Measurements from ENCODE around the gene SKI.

Gene SKI

DNA sequence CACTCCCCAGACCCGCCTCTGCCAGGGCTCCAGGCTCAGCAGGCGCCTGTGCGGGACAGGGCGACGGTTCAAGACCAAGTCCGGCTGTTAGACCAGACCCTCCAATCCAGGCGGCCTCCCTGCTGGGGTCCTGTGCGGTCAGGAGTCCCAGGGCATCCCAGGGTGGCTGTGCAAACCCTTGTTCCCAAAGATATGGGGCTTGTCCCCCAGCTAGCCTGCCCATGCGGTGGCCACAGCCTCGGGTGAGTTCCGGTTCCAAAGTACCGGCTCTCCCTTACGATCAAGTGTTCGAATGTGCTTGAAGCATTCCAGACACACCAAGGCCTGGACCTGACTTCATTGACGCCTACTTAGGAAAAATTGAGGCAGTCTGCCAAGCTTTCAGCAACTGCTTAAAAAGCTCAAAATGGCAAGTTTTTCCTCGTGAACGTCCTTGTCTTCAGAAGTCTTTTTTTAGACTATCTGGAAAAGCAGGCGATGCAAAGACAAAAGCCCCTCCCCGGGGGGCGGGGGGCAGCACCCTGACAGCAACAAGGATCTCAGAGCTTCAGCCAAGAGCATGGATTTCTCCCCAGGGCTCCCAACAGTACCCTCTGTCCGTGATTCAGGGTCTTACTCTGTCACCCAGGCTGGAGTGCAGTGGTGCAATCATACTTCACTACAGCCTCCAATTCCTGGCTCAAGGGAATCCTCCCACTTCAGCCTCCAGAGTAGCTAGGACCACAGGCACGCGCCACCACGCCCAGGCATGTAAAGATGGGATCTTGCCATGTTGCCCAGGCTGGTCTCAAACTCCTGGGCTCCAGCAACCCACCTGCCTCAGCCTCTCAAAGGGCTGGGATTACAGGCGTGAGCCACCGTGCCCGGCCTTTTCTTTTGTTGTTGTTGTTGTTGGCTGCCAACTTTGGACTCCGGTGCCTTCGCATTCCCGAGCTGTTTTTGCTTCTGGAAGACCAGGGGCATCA is 35.8 kb upstream of the SKI start:
- Histone ChIP-seq H3K4me3 (peak overlapping the region; percentile 74), H3K36me3 (ENCODE audit: insufficient read depth, low read length) (no peaks in the 10 kb centered on the region), H3K27ac (peak overlapping the region; percentile 86), H3K9ac (ENCODE audit: insufficient read length) (no peak overlapping the region), H3K9me3 (ENCODE audit: low read depth, low read length) (no peaks in the 10 kb centered on the region)
- no peak for TF ChIP-seq EZH2 (IDR thresholded peaks at IDR 0.05)
- no peak for TF ChIP-seq FOXP2 (optimal IDR thresholded peaks at IDR 0.05; ENCODE audit: control extremely low read depth, extremely low read length, insufficient read depth)
- TF ChIP-seq POLR2AphosphoS5 (IDR thresholded peaks at IDR 0.05; ENCODE audit: borderline replicate concordance, low read depth, low read length): no peak
- no peak for DNase-seq (ENCODE audit: low read depth, low spot score)

DNA sequence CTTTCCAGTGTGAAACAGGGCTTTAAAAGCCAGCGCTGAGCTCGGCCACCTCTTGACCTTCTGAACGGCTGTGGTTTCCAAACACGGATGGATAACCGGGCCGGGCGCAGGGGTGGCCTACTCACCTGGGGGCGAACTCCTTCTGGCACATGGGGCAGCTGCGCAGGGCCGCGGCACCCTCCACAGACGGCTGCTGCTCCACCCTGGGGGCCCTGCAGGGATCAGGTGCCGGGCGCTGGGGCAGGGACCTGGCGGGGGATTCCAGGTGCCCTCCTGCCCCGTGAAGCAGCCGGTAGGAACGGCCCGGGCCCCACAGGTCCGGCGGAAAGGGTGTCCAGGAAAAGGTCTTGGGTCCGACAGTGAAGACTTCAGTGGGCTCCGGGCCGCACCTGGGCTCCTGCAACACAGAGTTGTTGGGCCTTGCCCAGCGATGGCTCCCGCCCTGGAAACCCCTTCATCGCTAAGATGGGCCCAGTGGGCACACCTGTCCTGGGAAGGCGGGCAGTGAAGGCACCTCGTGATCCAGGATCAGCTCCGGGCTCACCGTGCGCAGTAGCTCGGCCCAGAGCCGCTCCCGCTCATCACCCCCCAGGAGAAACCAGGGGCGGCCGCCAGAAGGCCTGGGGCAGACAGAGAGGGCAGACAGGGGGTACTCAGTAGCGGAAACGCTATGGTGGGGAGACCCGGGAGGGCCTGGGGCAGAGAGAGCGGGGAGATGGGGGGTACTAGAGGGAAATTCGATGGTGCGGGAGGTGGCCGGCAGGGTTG is 34.4 kb upstream of the SKI start:
- H3K9ac ChIP-seq (ENCODE audit: insufficient read length): peak overlapping the region; percentile 65
- peak overlapping the region; percentile 74 for H3K4me3 ChIP-seq
- no peaks in the 10 kb centered on the region for H3K9me3 ChIP-seq (ENCODE audit: low read depth, low read length)
- H3K27ac ChIP-seq: no peak overlapping the region
- no peak for DNase-seq (ENCODE audit: low read depth, low spot score)
- no peak for TF ChIP-seq POLR2AphosphoS5 (IDR thresholded peaks at IDR 0.05; ENCODE audit: borderline replicate concordance, low read depth, low read length)
- TF ChIP-seq FOXP2 (optimal IDR thresholded peaks at IDR 0.05; ENCODE audit: control extremely low read depth, extremely low read length, insufficient read depth): no peak
- no peak for TF ChIP-seq EZH2 (IDR thresholded peaks at IDR 0.05)
- H3K36me3 ChIP-seq (ENCODE audit: insufficient read depth, low read length): no peaks in the 10 kb centered on the region

- no peaks in the 10 kb centered on the region for H3K9me3 ChIP-seq (ENCODE audit: low read depth, low read length)
- DNase-seq (ENCODE audit: low read depth, low spot score): no peak
- no peaks in the 10 kb centered on the region for H3K36me3 ChIP-seq (ENCODE audit: insufficient read depth, low read length)
- H3K27ac ChIP-seq: peak within 1 kb of the TSS; percentile 75
- H3K4me3 ChIP-seq: peak within 1 kb of the TSS; percentile 88
- TF ChIP-seq POLR2AphosphoS5 (IDR thresholded peaks at IDR 0.05; ENCODE audit: borderline replicate concordance, low read depth, low read length) (no peak; the same call in 1 of the 2 replicates), EZH2 (IDR thresholded peaks at IDR 0.05) (no peak), FOXP2 (optimal IDR thresholded peaks at IDR 0.05; ENCODE audit: control extremely low read depth, extremely low read length, insufficient read depth) (no peak)
- peak within 1 kb of the TSS; percentile 65 for H3K9ac ChIP-seq (ENCODE audit: insufficient read length)
Observed at GRCh38 chr1:2194319-2194897, 33.7 kb upstream of the SKI start, which contains the start of gene FAAP20. Gene FAAP20 (minus strand): TSS chr1:2194772. CDS start chr1:2194749, 23 bp downstream.

DNA sequence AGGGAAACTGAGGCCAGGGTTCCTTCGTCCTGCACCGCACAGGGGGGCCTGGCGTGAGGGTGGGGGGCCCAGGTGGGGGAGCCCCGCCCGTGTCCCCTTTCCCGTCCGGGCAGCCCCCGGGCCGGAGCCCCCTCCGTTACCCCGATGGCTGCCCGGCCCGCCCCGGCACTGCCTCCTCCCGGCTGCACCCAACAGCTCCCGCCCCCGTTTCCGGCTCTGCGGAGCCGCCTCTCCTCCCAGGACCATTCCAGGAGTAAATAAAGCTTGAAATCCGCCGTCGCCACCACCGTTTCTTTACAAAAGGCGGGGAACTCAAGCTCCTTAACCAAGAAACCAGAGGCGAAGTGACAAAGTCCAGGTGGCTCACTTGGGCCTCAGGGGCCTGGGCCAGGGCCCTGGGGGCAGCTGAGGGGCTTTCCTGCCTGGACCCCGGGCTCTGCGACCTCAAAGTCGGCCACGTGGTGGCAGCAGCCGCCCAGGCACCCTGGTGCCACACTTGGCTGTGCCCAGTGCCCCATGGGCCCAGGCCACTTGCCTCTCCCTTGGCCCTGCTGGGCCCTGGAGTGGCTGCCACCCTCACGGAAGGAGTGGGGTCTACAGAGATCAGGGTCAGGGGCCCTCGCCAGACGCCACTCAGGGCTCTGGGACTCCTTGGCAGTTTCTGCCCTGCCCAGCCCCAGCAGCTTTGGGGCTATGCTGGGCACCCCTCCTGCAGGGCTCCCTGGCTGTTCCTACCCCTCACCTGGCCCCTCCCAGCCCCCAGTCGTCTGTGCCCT is 33.0 kb upstream of the SKI start:
- Histone ChIP-seq H3K36me3 (ENCODE audit: insufficient read depth, low read length) (no peaks in the 10 kb centered on the region), H3K27ac (peak overlapping the region; percentile 75), H3K9me3 (ENCODE audit: low read depth, low read length) (no peaks in the 10 kb centered on the region), H3K9ac (ENCODE audit: insufficient read length) (peak overlapping the region; percentile 63), H3K4me3 (peak overlapping the region; percentile 88)
- peak; percentile 55; the same call in 1 of the 2 replicates for TF ChIP-seq POLR2AphosphoS5 (IDR thresholded peaks at IDR 0.05; ENCODE audit: borderline replicate concordance, low read depth, low read length)
- no peak for TF ChIP-seq FOXP2 (optimal IDR thresholded peaks at IDR 0.05; ENCODE audit: control extremely low read depth, extremely low read length, insufficient read depth)
- no peak for DNase-seq (ENCODE audit: low read depth, low spot score)

- Histone ChIP-seq H3K9me3 (ENCODE audit: low read depth, low read length) (no peaks in the 10 kb centered on the region), H3K27ac (no peak overlapping the region), H3K9ac (ENCODE audit: insufficient read length) (no peak overlapping the region), H3K4me3 (no peak overlapping the region), H3K36me3 (ENCODE audit: insufficient read depth, low read length) (no peaks in the 10 kb centered on the region)
- TF ChIP-seq FOXP2 (optimal IDR thresholded peaks at IDR 0.05; ENCODE audit: control extremely low read depth, extremely low read length, insufficient read depth) (no peak), POLR2AphosphoS5 (IDR thresholded peaks at IDR 0.05; ENCODE audit: borderline replicate concordance, low read depth, low read length) (no peak), EZH2 (IDR thresholded peaks at IDR 0.05) (no peak)
- no peak for DNase-seq (ENCODE audit: low read depth, low spot score)
Observed at GRCh38 chr1:2195785-2196184, 32.3 kb upstream of the SKI start.

DNA sequence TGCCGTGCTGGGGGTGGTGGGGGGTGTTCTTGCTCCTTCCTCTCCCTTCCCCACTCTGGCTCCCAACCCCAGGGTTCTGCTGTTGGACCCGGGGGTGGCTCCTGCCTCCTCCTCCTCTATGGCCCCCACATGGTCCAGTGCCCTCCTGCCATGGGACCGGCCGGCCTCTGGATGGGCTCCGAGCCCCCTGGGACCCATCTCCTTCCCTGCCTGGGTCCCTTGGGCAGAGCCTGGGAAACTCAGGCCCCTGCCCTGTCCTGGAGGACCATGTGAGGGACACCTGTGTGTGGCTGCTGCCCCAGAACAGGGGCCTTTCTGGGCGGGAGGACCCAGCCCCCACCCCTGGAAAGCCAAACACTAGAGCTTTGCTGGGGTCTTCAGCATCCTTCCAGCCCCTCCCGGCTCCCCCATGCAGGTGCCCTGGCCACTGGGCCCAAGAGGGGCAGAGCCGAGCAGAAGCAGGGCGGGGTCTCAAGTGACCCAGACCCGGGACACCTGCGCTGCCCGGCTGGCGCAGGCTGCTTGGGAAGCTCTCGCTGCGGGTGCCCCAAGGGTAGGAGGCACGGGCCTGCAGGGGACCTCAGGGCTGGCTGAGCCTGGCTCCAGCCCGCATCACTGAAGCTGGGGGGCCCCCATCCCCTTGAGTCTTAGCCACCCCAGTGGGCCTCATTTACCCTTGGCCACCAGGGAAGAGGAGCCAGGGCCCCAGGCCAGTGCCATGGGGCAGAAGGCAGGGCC is 31.0 kb upstream of the SKI start:
- DNase-seq (ENCODE audit: low read depth, low spot score): no peak
- Histone ChIP-seq H3K9ac (ENCODE audit: insufficient read length) (no peak overlapping the region), H3K27ac (no peak overlapping the region), H3K4me3 (no peak overlapping the region), H3K36me3 (ENCODE audit: insufficient read depth, low read length) (no peaks in the 10 kb centered on the region), H3K9me3 (ENCODE audit: low read depth, low read length) (no peaks in the 10 kb centered on the region)
- TF ChIP-seq POLR2AphosphoS5 (IDR thresholded peaks at IDR 0.05; ENCODE audit: borderline replicate concordance, low read depth, low read length): no peak
- no peak for TF ChIP-seq EZH2 (IDR thresholded peaks at IDR 0.05)
- TF ChIP-seq FOXP2 (optimal IDR thresholded peaks at IDR 0.05; ENCODE audit: control extremely low read depth, extremely low read length, insufficient read depth): no peak

DNA sequence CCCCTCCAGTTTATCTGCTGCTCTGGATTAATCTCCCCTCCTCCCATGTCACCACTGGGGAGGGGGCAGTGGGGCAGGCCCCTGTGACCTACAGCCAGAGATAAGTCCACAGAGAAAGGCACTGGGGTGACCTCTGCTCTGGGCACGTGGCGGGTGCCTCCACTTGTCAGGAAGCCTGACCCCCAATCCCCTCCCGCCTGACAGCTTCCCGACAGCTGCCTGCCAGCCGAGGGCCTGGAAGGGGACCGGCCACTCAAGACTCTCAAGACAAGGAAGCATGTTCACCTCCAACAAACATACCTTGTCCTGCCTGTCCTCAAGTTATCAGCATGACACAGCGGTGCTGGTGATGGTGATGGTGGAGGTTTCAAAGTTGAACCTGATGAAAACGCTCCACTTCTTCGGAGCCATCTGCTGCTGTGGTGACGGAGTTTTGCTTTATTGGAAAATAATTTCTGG is 30.4 kb upstream of the SKI start:
- TF ChIP-seq FOXP2 (optimal IDR thresholded peaks at IDR 0.05; ENCODE audit: control extremely low read depth, extremely low read length, insufficient read depth) (no peak), POLR2AphosphoS5 (IDR thresholded peaks at IDR 0.05; ENCODE audit: borderline replicate concordance, low read depth, low read length) (no peak), EZH2 (IDR thresholded peaks at IDR 0.05) (no peak)
- DNase-seq (ENCODE audit: low read depth, low spot score): no peak
- H3K9me3 ChIP-seq (ENCODE audit: low read depth, low read length): no peaks in the 10 kb centered on the region
- H3K36me3 ChIP-seq (ENCODE audit: insufficient read depth, low read length): no peaks in the 10 kb centered on the region
- H3K9ac ChIP-seq (ENCODE audit: insufficient read length): peak overlapping the region; percentile 32
- H3K4me3 ChIP-seq: no peak overlapping the region
- no peak overlapping the region; the same call in 1 of the 2 replicates for H3K27ac ChIP-seq

Data from SK-N-MC (cell line).